HG02678 (cell line): Measurements from ENCODE around the gene MITF.

ENCODE experiments used
- ATAC-seq: cut with Tn5 transposase; IDR thresholded peaks from one replicate; pipeline ENCODE4 v1.9.1; 2021; ENCODE audit warnings: mild to moderate bottlenecking, moderate library complexity; ENCODE audit not compliant: unreplicated experiment

MITF gene

DNA sequence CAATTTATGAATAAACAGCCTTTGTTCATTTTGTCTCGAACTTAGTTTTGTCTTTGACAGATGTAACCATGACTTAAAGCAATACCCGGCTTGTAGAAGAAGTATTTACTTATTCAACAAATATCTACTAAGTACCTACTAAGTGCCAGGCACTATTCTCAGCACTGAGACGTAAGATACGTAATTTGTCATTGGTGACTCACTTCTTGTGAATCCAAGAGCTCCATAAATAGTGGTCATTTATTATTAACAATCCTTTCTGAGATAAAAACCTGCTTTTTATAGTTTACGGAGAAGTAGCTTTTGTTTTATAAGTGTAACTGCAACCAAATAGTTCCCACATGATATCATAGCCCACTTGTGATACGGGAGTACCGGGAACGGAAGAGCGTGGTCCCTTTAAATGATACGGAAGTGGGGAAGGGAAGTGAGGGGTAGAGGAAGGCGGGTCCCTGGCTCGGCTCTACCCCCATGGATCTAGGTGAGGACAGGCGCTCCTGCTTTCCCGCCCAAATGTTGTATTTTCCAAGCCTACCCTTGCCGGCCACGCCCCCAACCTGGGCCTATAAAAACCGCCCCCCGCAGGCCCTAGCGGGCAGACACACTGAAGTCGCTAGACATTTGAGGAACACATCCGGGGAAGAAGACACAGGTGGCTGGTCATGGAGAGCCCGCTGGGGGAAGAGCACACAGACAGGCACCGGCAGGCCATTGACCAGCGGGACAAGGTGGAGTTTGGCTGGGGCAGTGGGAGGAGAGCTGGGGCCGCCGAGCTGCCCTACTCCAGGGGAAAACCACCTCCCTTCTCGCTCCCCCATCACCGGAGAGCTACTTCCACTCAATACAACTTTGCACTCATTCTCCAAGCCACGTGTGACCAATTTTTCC, 260.1 kb downstream of the MITF start, which contains the start of gene SAMMSON:
SAMMSON (plus strand) TSS at position 594 of the 888 bp plus-strand sequence.
- no peak for ATAC-seq

DNA sequence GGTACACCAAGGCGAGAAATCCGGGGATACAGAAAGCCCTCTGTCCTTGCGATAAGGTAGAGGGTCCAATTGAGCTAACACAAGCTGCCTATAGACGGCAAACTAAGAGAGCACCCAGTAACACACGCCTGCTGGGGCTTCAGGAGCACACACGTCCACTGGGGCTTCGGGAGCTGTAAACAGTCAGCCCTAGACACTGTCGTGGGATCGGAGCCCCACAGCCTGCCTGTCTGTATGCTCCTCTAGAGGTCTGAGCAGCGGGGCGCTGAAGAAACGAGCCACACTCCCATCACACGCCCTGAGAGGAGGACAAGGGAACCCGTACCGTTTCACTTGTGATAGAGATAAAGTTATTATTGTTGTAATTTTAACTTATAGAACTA, 260.8 kb downstream of the MITF start:
- no peak for ATAC-seq

DNA sequence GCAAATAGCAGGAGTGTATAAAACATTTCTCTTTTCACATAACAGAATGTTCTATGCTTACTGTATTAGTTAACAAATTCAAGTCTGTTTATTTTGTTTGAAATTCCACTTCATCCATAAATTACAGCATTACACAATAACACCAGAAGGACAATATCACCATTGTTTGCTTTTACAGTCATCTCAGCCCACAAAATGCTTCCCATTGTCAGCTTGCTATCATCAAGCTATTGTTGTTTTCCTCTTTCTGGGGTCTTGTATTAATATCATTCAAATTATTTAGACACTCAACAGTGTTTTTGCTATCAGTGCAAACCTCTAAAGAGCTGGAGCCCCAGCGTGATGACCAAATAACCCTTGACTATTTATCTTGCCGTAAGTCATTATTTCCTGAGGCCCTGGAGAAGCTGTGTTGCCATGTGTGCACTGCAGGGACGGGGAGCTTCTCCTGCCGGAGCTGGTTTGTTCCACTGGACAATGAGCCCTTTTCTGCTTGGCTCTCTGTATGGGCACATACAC, 261.4 kb downstream of the MITF start:
- no peak for ATAC-seq

DNA sequence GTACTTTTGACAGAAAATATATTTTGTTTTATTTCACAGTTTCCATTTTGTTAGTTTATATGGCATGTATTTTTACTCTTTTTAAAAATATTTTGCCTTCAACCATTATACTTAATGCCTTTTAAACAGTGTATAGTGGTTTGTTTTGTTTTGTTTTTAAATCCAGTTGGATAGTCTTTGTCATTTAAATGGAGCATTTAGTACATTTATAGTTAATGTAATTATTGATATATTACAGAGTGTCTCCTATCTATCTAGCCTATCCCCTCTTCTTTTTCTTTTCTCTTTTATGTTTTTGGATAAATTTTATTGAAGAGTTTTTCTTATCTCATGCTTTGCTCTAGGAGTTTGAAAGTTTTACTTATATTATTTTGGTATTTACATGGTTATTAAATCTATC, 263.9 kb downstream of the MITF start:
- no peak for ATAC-seq

DNA sequence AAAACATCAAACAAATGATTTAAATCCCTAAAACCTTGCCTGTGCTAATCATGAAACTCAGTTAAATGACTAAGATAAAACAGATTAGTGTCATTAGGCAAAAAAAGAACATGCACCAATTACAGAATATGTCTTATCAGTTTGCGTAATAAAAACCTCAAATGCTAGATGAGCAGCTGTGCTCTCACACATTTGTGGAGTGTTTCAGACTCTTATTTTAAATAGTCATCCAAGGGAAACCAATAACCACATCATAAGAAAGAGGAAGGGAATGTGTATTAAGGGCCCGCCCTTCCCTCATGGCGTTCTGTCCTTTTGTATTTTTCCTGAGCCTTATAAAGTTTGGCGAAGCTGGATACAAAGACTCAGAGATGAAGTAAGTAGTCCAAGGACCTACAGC, 266.8 kb downstream of the MITF start:
- no peak for ATAC-seq

DNA sequence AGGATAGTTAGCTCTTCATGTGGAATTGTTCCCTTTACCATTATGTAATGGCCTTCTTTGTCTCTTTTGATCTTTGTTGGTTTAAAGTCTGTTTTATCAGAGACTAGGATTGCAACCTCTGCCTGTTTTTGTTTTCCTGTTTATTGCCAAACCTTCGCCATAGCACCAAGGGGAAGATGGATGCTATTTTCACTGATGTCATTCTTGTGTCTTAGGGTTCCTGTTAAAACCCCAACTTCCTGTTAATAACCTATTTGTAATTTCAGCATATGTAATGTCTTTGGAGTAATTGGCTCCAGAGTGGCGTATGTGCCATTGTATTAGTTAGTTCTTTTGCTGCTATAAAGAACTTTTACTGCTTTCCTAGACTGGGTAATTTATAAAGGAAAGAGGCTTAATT, 271.1 kb downstream of the MITF start:
- no peak for ATAC-seq

DNA sequence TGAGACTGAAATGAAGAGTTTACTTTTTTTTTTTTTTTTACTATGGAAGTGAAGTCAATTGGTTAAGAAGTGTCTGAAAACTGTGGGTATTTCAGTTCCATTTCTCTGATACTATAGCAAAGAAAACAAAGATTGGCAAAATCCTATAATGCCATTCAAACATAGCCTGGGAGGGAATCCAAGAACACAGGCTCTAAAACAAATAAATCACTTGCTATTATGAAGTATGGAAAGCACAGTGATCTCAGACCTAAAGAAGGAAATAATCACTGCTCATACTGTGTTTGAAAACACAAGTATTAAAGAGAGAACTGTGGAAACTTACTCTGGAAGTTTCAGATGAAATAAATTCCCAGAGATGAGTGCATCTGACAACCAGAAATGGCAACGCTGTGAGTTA, 272.3 kb downstream of the MITF start:
- no peak for ATAC-seq
